Heart left ventricle (tissue), 16 donors: ENCODE results near the gene PDE11A. TPM values are rescaled to one million over a fixed set of nuclear protein-coding genes. Genes with fewer than 3 reads are reported as not detected.

Experiments used
- ATAC-seq, 4 donors: fragments of 200-7000 bp; cut with Tn5 transposase; one replicate each; pipeline ENCODE4 v1.9.1; 2020 to 2022; ENCODE audit warnings: moderate library complexity in 4 of 4, mild to moderate bottlenecking in 3 of 4, moderate number of reproducible peaks in 1 of 4
- DNase-seq, 5 donors: peaks; one replicate each; pipeline ENCODE4 v3.0.0-alpha.2; 2020
- H3K27ac ChIP-seq, 12 donors: fragments of 200-600 bp; sonication (generic) in 4 of 12; one replicate each; pipeline versions ENCODE4 v1.5.0 to v1.8.0; 2016 to 2022; ENCODE audit warnings: mild to moderate bottlenecking in 2 of 12
- H3K27me3 ChIP-seq, 9 donors: fragments of 200-600 bp; sonication (generic) in 2 of 9; one replicate each; pipeline versions ENCODE4 v1.5.1 to v1.8.0; 2016 to 2022; ENCODE audit warnings: mild to moderate bottlenecking in 3 of 9
- H3K36me3 ChIP-seq, 9 donors: fragments of 200-600 bp; sonication (generic) in 2 of 9; one replicate each; pipeline versions ENCODE4 v1.5.0 to v1.8.0; 2018 to 2022; ENCODE audit warnings: mild to moderate bottlenecking in 2 of 9
- H3K4me1 ChIP-seq, 12 donors: fragments of 200-600 bp; sonication (generic) in 4 of 12; one replicate each; pipeline versions ENCODE4 v1.5.0 to v1.8.0; 2016 to 2022; ENCODE audit warnings: mild to moderate bottlenecking in 3 of 12
- H3K4me3 ChIP-seq, 12 donors: fragments of 200-600 bp; sonication (generic) in 4 of 12; one replicate each; pipeline versions ENCODE4 v1.5.0 to v1.8.0; 2017 to 2022; ENCODE audit warnings: mild to moderate bottlenecking in 9 of 12, moderate library complexity in 4 of 12
- H3K9me3 ChIP-seq, 12 donors: fragments of 200-600 bp; sonication (generic) in 4 of 12; one replicate each; pipeline versions ENCODE4 v1.5.0 to v1.8.0; 2016 to 2022; ENCODE audit warnings: mild to moderate bottlenecking in 1 of 12
- POLR2A ChIP-seq, 2 donors: fragments of 450-650 bp; IDR thresholded peaks; one replicate each; pipeline ENCODE4 v1.6.1; 2017; ENCODE audit warnings: antibody characterized with exemption in 2 of 2, mild to moderate bottlenecking in 2 of 2, moderate library complexity in 2 of 2
- WGBS, 4 donors: extraction: QIAGEN DNeasy Blood & Tissue Kit in 2 of 4; methylation state at CpG; one replicate each; pipeline versions ENCODE4 v1.1.5 to v1.1.7; 2013 to 2018; 5-methylcytosine and 5-hydroxymethylcytosine counted together
- intact Hi-C, 10 donors: fragments of 100-400 bp; cut with DNase I; formaldehyde crosslinking; loops; one replicate each; pipeline versions ENCODE4 v1.11.1 to v1.14.2; 2022
- polyA plus RNA-seq, 2 donors: library from polyadenylated mRNA; stranded (reverse); fragments of 200-250 nt; gene quantifications; one replicate each; pipeline ENCODE4 v1.2.3, GENCODE V29; 2013
- total RNA-seq, 9 donors: library from RNA; depleted of rRNA in 2 of 9; stranded (reverse); fragments of >200 nt in 2 of 9; fragmentation: NEBNext Ultra II Directional in 3 of 9; extraction: Animal tissue kit (Norgen Biotek cat#: 25700) in 3 of 9; gene quantifications; one replicate each; pipeline versions ENCODE4 v1.1.0 to v1.2.4, GENCODE V29; 2016 to 2023
- TF ChIP-seq, protein P1 (sequence below), 12 donors: fragments of 200-600 bp; sonication (generic) in 4 of 12; IDR thresholded peaks; one replicate each; pipeline versions ENCODE4 v1.5.0 to v1.8.0; 2018 to 2022; ENCODE audit warnings: antibody characterized with exemption in 12 of 12, mild to moderate bottlenecking in 5 of 12
- donor health status: ischemic (EF 13 %, LVEDD 7.1; RV severe dilation, severe dysfunction).
- donor health status: healthy with polysubstance abuse.
- donor health status: DM: no; HTN: yes; CAD: no.
- donor health status: DM: no; HTN: no; CAD: no.
- donor health status: ischemic (EF 25% LVEDD 6.9; RV normal size, moderate dysfunction).
- donor health status: ischemic (EF 25% LVEDD 5.7; RV mildly dilated, moderate dysfunction).
- donor health status: healthy.
- donor health status: DM: yes; HTN: yes; CAD: no.
- donor health status: ischemic (EF 35%, LVEDD 5.7; RV mildly dilated, moderate dysfunction).
- donor health status: nonischemic (EF 11% LVEDD 7.7; RV severe dilation, severe dysfunction).
- donor health status: DM: yes; HTN: yes; CAD: no.
- donor health status: PGD.
- donor health status: ischemic (EF 29% LVEDD 5.4; RV normal size, mild dysfunction).
- donor health status: nonischemic (EF 23%, LVEDD 6.1; RV moderate dilation, normal function).

The PDE11A gene
- total and polyA plus RNA-seq, 11 donors = 0.24 to 2.9 (median 0.88) TPM

DNA sequence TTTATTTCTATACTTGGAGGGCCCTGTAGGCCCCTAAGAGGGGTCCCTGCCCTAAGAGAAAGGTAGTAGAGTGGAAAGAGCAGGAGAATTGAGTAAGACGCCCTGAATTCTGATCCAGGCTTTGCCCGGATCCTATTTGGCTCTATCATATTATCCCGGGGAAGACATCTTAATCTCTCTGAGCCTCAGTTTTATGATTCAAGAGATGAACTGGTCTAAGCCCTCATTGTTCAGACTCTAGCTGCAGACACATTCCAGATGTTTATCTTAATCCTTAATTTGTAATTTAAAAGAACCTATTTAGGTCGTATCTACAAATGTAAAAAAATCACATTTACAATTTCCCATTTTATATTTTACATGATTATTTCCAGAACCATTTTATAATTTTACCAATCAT, 459.9 kb downstream of the PDE11A start:
- intact Hi-C loops = loop anchor here in 3 of 10 donors (5.0 to 10.0 kb wide), 2 partner anchors 60 to 448 kb away; a partner anchor contains a TSS
- DNase-seq (no peak), ATAC-seq (no peak)
- H3K27ac ChIP-seq = no peak overlapping the region
- H3K27me3 ChIP-seq = no peaks in the 10 kb centered on the region
- peaks cover 0 to 9% (median 0%) of the 10 kb centered on the region in 12 donors for H3K9me3 ChIP-seq
- TF ChIP-seq POLR2A (IDR thresholded peaks at IDR 0.05) = no peak
- TF ChIP-seq, protein P1, sequence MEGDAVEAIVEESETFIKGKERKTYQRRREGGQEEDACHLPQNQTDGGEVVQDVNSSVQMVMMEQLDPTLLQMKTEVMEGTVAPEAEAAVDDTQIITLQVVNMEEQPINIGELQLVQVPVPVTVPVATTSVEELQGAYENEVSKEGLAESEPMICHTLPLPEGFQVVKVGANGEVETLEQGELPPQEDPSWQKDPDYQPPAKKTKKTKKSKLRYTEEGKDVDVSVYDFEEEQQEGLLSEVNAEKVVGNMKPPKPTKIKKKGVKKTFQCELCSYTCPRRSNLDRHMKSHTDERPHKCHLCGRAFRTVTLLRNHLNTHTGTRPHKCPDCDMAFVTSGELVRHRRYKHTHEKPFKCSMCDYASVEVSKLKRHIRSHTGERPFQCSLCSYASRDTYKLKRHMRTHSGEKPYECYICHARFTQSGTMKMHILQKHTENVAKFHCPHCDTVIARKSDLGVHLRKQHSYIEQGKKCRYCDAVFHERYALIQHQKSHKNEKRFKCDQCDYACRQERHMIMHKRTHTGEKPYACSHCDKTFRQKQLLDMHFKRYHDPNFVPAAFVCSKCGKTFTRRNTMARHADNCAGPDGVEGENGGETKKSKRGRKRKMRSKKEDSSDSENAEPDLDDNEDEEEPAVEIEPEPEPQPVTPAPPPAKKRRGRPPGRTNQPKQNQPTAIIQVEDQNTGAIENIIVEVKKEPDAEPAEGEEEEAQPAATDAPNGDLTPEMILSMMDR (IDR thresholded peaks at IDR 0.05) = no peak
- 82 to 86% (median 85%) methylated on average over 4 of the region's 4 CpGs for WGBS, 4 donors
- no peaks in the 10 kb centered on the region for H3K36me3 ChIP-seq
- no peak overlapping the region for H3K4me3 ChIP-seq
- peaks cover 0 to 5% (median 0%) of the 10 kb centered on the region in 12 donors for H3K4me1 ChIP-seq

DNA sequence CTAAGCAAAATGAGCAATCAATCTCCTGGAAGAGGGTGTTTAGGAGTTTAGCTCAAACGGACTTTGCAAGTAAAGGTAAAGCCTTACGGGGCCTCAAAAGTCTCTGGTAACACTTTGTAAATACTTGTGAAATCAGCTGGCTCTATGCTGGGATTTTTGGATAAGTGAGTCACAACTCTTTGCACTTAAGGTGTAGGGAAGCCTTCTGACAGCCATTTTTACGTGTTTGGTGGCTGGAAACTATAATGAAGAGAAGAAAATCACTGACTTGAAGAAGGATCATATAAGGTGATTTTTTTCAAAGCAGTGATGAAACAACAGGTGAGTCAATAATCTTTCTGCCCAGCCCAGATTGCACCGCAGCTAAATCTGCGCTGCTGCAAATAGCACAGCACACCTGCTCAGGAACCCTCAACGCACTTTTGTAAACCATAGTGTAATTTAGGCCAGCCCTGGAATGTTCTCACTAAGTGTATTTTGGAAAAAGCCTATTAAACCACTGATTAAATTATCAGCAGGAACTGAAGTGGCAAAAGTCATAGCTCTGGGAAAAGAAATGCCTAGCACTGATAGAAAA, 461.2 kb downstream of the PDE11A start:
- DNase-seq (no peak), ATAC-seq (no peak)
- no peaks in the 10 kb centered on the region for H3K36me3 ChIP-seq
- 76 to 84% (median 79%) methylated on average over 6 of the region's 6 CpGs for WGBS, 4 donors
- peaks cover 0 to 5% (median 0%) of the 10 kb centered on the region in 12 donors for H3K9me3 ChIP-seq
- no peak overlapping the region for H3K4me3 ChIP-seq
- H3K27ac ChIP-seq = no peak overlapping the region
- peaks cover 0 to 5% (median 0%) of the 10 kb centered on the region in 12 donors for H3K4me1 ChIP-seq
- TF ChIP-seq, protein P1 (IDR thresholded peaks at IDR 0.05) = no peak
- no peaks in the 10 kb centered on the region for H3K27me3 ChIP-seq
- intact Hi-C loops = loop anchor here in 3 of 10 donors (5.0 to 10.0 kb wide), 2 partner anchors 59 to 447 kb away; a partner anchor contains a TSS

DNA sequence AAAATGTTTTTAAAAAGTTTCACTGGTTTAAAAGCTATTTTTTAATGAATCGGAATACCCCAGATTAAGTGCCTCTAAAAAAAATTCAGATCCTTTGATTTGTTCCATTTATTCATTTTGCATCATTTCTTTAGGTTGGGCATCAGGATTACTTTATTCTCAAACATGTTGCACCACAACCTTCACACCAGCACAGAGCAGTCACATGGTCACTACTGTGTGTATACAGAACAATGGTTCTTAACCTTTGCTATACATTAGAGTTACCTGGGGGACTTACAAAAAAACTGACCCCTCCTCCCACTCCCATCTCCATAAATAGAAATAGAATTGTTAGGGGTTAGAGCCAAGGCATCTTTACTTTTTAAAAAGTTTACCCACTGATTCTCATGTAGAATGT, 461.8 kb downstream of the PDE11A start:
- Histone ChIP-seq H3K4me1 (peaks cover 0 to 5% (median 0%) of the 10 kb centered on the region in 12 donors), H3K36me3 (no peaks in the 10 kb centered on the region), H3K4me3 (no peak overlapping the region), H3K9me3 (no peaks in the 10 kb centered on the region), H3K27ac (no peak overlapping the region), H3K27me3 (no peaks in the 10 kb centered on the region)
- TF ChIP-seq POLR2A (IDR thresholded peaks at IDR 0.05) = no peak
- ATAC-seq (no peak), DNase-seq (no peak)
- intact Hi-C loops = loop anchor here in 3 of 10 donors (5.0 to 10.0 kb wide), 2 partner anchors 59 to 446 kb away; a partner anchor contains a TSS
- WGBS, 4 donors = 93 to 100% (median 95%) methylated on average over 1 of the region's 1 CpG

DNA sequence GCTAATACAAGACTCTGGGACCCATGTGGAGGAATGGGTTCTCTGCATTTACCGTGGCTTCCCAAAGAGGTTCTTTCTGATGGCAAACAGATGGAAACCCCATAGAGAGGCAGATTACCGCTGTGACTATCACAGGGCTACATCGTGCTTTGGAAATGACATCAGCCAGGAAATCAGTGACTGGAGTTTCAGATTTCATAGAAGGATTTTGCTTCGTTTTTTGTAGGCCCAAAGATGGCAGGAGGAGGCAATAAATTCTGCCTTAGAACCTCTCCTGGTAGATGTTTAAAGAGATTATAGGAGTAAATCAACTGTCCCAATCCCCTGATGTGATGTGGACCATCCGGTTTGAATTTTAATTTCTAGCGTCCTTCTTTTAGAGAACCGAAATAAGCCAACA, 465.9 kb downstream of the PDE11A start:
- Histone ChIP-seq H3K27ac (no peak overlapping the region), H3K36me3 (no peaks in the 10 kb centered on the region), H3K9me3 (no peaks in the 10 kb centered on the region), H3K4me1 (peaks cover 0 to 7% (median 0%) of the 10 kb centered on the region in 12 donors), H3K4me3 (no peak overlapping the region), H3K27me3 (no peaks in the 10 kb centered on the region)
- TF ChIP-seq, protein P1 (IDR thresholded peaks at IDR 0.05) = no peak
- TF ChIP-seq POLR2A (IDR thresholded peaks at IDR 0.05) = no peak
- ATAC-seq (no peak), DNase-seq (no peak)
- intact Hi-C loops = loop anchor here (10.0 kb wide), 6 partner anchors 112 to 442 kb away; partner anchors contain the start of gene AGPS (in 1 of the 10)
- WGBS, 4 donors = 60 to 62% (median 62%) methylated on average over 7 of the region's 7 CpGs
